Measurements from ENCODE around the gene TRIM17.

TRIM17 gene

DNA sequence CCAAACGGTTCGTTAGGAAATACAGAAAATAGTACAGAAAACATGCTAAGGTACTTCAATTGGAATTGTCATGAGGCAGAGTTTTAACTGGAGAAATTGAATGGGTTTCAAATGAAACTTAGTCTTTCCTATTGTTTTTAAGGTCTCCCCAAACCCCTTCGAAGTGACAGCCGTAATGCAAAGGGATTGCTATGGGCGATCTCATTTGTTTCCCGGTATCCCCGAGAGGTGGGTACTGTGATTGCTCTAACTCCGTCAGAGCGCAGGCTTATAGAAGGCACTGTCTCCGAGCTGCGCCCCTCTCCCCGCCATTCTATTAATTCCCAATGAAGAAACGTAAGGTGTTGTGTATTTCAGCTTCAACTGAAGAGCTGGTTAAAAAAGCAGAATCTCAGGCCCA lies 48.5 kb upstream of the TRIM17 start:
- ChIA-PET CTCF (interaction anchor here (0.6 to 1.1 kb wide), 5 partner anchors 8 to 1057 kb away, joined by 3 to 4 read pairs (median 3); no protein-coding TSS in a partner anchor), POLR2A (interaction anchor here (2.4 kb wide), 1 partner anchor 59 kb away, joined by 10 read pairs; the partner anchor contains the start of gene TRIM11)
- Histone ChIP-seq H3K4me3 (ENCODE audit: low read depth, low read length) (no peak overlapping the region), H3K9me3 (ENCODE audit: control insufficient read depth, insufficient read depth, low read depth, low read length) (no peaks in the 10 kb centered on the region), H3K27ac (ENCODE audit: extremely low read depth, low read depth, low read length) (no peak overlapping the region), H3K36me3 (ENCODE audit: control insufficient read depth in 2 of 2, insufficient read depth in 1 of 2, low read length in 2 of 2) (no peaks in the 10 kb centered on the region), H3K4me1 (ENCODE audit: control insufficient read depth, insufficient read depth, low read length) (peaks cover 5% of the 10 kb centered on the region; the same call in 1 of the 2 replicates)
- TF ChIP-seq, protein P1, sequence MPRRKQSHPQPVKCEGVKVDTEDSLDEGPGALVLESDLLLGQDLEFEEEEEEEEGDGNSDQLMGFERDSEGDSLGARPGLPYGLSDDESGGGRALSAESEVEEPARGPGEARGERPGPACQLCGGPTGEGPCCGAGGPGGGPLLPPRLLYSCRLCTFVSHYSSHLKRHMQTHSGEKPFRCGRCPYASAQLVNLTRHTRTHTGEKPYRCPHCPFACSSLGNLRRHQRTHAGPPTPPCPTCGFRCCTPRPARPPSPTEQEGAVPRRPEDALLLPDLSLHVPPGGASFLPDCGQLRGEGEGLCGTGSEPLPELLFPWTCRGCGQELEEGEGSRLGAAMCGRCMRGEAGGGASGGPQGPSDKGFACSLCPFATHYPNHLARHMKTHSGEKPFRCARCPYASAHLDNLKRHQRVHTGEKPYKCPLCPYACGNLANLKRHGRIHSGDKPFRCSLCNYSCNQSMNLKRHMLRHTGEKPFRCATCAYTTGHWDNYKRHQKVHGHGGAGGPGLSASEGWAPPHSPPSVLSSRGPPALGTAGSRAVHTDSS (tag by site-specific recombination; IDR thresholded peaks at IDR 0.05): no peak
- no peak for TF ChIP-seq ZNF514 (tag by site-specific recombination; IDR thresholded peaks at IDR 0.05)
- TF ChIP-seq, protein P2, sequence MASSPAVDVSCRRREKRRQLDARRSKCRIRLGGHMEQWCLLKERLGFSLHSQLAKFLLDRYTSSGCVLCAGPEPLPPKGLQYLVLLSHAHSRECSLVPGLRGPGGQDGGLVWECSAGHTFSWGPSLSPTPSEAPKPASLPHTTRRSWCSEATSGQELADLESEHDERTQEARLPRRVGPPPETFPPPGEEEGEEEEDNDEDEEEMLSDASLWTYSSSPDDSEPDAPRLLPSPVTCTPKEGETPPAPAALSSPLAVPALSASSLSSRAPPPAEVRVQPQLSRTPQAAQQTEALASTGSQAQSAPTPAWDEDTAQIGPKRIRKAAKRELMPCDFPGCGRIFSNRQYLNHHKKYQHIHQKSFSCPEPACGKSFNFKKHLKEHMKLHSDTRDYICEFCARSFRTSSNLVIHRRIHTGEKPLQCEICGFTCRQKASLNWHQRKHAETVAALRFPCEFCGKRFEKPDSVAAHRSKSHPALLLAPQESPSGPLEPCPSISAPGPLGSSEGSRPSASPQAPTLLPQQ (tag by site-specific recombination; IDR thresholded peaks at IDR 0.05): no peak
- TF ChIP-seq ZBTB21 (tag by site-specific recombination; IDR thresholded peaks at IDR 0.05): no peak
- TF ChIP-seq ZNF544 (tag by site-specific recombination; IDR thresholded peaks at IDR 0.05): no peak
- TF ChIP-seq, protein P3, sequence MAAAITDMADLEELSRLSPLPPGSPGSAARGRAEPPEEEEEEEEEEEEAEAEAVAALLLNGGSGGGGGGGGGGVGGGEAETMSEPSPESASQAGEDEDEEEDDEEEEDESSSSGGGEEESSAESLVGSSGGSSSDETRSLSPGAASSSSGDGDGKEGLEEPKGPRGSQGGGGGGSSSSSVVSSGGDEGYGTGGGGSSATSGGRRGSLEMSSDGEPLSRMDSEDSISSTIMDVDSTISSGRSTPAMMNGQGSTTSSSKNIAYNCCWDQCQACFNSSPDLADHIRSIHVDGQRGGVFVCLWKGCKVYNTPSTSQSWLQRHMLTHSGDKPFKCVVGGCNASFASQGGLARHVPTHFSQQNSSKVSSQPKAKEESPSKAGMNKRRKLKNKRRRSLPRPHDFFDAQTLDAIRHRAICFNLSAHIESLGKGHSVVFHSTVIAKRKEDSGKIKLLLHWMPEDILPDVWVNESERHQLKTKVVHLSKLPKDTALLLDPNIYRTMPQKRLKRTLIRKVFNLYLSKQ (tag by site-specific recombination; IDR thresholded peaks at IDR 0.05; ENCODE audit: borderline replicate concordance): no peak
- no peak for TF ChIP-seq ZNF292 (tag by site-specific recombination; IDR thresholded peaks at IDR 0.05; ENCODE audit: borderline replicate concordance, low read depth)
- TF ChIP-seq, protein P4, sequence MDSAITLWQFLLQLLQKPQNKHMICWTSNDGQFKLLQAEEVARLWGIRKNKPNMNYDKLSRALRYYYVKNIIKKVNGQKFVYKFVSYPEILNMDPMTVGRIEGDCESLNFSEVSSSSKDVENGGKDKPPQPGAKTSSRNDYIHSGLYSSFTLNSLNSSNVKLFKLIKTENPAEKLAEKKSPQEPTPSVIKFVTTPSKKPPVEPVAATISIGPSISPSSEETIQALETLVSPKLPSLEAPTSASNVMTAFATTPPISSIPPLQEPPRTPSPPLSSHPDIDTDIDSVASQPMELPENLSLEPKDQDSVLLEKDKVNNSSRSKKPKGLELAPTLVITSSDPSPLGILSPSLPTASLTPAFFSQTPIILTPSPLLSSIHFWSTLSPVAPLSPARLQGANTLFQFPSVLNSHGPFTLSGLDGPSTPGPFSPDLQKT (IDR thresholded peaks at IDR 0.05; ENCODE audit: borderline replicate concordance, low read depth, low read length): no peak
- TF ChIP-seq, protein P5, sequence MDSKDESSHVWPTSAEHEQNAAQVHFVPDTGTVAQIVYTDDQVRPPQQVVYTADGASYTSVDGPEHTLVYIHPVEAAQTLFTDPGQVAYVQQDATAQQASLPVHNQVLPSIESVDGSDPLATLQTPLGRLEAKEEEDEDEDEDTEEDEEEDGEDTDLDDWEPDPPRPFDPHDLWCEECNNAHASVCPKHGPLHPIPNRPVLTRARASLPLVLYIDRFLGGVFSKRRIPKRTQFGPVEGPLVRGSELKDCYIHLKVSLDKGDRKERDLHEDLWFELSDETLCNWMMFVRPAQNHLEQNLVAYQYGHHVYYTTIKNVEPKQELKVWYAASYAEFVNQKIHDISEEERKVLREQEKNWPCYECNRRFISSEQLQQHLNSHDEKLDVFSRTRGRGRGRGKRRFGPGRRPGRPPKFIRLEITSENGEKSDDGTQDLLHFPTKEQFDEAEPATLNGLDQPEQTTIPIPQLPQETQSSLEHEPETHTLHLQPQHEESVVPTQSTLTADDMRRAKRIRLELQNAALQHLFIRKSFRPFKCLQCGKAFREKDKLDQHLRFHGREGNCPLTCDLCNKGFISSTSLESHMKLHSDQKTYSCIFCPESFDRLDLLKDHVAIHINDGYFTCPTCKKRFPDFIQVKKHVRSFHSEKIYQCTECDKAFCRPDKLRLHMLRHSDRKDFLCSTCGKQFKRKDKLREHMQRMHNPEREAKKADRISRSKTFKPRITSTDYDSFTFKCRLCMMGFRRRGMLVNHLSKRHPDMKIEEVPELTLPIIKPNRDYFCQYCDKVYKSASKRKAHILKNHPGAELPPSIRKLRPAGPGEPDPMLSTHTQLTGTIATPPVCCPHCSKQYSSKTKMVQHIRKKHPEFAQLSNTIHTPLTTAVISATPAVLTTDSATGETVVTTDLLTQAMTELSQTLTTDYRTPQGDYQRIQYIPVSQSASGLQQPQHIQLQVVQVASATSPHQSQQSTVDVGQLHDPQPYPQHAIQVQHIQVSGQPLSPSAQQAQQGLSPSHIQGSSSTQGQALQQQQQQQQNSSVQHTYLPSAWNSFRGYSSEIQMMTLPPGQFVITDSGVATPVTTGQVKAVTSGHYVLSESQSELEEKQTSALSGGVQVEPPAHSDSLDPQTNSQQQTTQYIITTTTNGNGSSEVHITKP (tag by site-specific recombination; IDR thresholded peaks at IDR 0.05): no peak
- TF ChIP-seq, protein P6, sequence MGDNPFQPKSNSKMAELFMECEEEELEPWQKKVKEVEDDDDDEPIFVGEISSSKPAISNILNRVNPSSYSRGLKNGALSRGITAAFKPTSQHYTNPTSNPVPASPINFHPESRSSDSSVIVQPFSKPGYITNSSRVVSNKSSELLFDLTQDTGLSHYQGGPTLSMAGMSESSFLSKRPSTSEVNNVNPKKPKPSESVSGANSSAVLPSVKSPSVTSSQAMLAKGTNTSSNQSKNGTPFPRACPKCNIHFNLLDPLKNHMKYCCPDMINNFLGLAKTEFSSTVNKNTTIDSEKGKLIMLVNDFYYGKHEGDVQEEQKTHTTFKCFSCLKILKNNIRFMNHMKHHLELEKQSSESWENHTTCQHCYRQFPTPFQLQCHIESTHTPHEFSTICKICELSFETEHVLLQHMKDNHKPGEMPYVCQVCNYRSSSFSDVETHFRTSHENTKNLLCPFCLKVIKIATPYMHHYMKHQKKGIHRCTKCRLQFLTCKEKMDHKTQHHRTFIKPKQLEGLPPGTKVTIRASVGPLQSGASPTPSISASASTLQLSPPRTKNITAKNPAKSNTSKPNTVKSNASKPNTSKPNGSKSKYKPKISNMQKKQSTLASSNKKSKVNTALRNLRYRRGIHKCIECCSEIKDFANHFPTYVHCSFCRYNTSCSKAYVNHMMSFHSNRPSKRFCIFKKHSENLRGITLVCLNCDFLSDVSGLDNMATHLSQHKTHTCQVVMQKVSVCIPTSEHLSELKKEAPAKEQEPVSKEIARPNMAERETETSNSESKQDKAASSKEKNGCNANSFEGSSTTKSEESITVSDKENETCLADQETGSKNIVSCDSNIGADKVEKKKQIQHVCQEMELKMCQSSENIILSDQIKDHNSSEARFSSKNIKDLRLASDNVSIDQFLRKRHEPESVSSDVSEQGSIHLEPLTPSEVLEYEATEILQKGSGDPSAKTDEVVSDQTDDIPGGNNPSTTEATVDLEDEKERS (tag by site-specific recombination; IDR thresholded peaks at IDR 0.05): no peak
- no peak for TF ChIP-seq ZNF521 (tag by site-specific recombination; IDR thresholded peaks at IDR 0.05)
- TF ChIP-seq ZNF621 (tag by site-specific recombination; IDR thresholded peaks at IDR 0.05): no peak
- TF ChIP-seq ZNF610 (tag by site-specific recombination; IDR thresholded peaks at IDR 0.05; ENCODE audit: borderline replicate concordance): no peak
- no peak for TF ChIP-seq ZNF112 (tag by site-specific recombination; IDR thresholded peaks at IDR 0.05)
- no peak for TF ChIP-seq HOXD13 (CRISPR knock-in tag; IDR thresholded peaks at IDR 0.05; ENCODE audit: borderline replicate concordance)
- TF ChIP-seq, protein P7, sequence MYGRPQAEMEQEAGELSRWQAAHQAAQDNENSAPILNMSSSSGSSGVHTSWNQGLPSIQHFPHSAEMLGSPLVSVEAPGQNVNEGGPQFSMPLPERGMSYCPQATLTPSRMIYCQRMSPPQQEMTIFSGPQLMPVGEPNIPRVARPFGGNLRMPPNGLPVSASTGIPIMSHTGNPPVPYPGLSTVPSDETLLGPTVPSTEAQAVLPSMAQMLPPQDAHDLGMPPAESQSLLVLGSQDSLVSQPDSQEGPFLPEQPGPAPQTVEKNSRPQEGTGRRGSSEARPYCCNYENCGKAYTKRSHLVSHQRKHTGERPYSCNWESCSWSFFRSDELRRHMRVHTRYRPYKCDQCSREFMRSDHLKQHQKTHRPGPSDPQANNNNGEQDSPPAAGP (tag by site-specific recombination; IDR thresholded peaks at IDR 0.05): no peak
- no peak for TF ChIP-seq ZSCAN30 (tag by site-specific recombination; IDR thresholded peaks at IDR 0.05)
- no peak for TF ChIP-seq ZNF707 (tag by site-specific recombination; IDR thresholded peaks at IDR 0.05)
- no peak for TF ChIP-seq ZNF623 (tag by site-specific recombination; IDR thresholded peaks at IDR 0.05)

All from HEK293 (cell line).